Ovary (tissue), 3 donors: Measurements from ENCODE around the gene GALNT17.

Experiments
- CTCF ChIP-seq, 3 donors: fragments of 450-650 bp in 2 of 3; fragments of 200-600 bp in 1 of 3; IDR thresholded peaks; one replicate each; pipeline versions ENCODE4 v1.5.1 to v1.8.0; 2016 to 2022; ENCODE audit warnings: antibody characterized with exemption in 3 of 3, mild to moderate bottlenecking in 1 of 3
- EP300 ChIP-seq: sonication (generic); formaldehyde crosslinking; IDR thresholded peaks from one replicate; pipeline ENCODE4 v1.6.1; 2017; ENCODE audit warnings: antibody characterized with exemption
- POLR2A ChIP-seq: fragments of 450-650 bp; IDR thresholded peaks from one replicate; pipeline ENCODE4 v1.6.1; 2017; ENCODE audit warnings: antibody characterized with exemption, mild to moderate bottlenecking, moderate library complexity
- donor health status: DM: no; HTN: no; CAD: no.

GRCh38 chr7:71350680-71351079 lies 218.7 kb downstream of the GALNT17 start:
- TF ChIP-seq CTCF (IDR thresholded peaks at IDR 0.05) (no peak), EP300 (no peak), POLR2A (no peak)
